ENCODE results near the gene PRLHR.

DNA sequence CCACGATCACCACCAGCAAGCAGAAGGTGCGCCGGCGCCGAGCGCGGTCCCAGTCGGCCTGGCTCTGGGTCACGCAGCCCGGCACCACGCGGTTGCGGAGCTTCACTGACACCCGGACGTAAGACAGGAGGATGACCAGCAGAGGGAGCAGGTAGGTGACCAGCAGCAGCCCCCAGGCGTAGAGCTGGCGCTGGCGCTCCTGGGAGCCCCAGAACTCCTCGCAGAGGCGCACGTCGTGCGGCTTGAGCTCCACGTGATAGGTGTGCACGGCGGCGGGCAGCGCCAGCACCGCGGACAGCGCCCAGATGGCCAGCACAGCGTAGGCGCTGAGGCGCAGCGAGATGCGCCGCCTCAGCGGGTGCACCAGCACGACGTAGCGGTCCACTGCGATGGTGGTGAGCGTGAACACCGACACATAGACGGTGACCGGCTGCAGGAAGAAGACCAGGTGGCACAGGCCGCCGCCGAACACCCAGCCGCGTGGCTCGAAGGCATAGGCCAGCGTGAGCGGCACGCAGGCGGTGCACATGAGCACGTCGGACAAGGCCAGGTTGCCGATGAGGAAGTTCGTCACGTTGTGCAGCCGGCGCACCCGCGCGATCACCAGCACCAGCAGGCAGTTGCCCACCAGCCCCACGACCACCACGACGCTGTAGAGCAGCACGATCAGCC, 920 bp downstream of the PRLHR start:
- TF ChIP-seq, protein P1, sequence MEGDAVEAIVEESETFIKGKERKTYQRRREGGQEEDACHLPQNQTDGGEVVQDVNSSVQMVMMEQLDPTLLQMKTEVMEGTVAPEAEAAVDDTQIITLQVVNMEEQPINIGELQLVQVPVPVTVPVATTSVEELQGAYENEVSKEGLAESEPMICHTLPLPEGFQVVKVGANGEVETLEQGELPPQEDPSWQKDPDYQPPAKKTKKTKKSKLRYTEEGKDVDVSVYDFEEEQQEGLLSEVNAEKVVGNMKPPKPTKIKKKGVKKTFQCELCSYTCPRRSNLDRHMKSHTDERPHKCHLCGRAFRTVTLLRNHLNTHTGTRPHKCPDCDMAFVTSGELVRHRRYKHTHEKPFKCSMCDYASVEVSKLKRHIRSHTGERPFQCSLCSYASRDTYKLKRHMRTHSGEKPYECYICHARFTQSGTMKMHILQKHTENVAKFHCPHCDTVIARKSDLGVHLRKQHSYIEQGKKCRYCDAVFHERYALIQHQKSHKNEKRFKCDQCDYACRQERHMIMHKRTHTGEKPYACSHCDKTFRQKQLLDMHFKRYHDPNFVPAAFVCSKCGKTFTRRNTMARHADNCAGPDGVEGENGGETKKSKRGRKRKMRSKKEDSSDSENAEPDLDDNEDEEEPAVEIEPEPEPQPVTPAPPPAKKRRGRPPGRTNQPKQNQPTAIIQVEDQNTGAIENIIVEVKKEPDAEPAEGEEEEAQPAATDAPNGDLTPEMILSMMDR (IDR thresholded peaks at IDR 0.05 in 2 of 3, conservative IDR thresholded peaks at IDR 0.05 in 1 of 3; ENCODE audit: control insufficient read depth in 2 of 3, extremely low read depth in 1 of 3, insufficient read depth in 1 of 3, low read depth in 3 of 3, low read length in 3 of 3) = peak; percentile 4 to 23 (median 21); a peak in 3 of 6 replicates
- TF ChIP-seq POLR2AphosphoS5 (IDR thresholded peaks at IDR 0.05; ENCODE audit: low read length) = no peak
- no peak for TF ChIP-seq TCF7 (IDR thresholded peaks at IDR 0.05; ENCODE audit: borderline replicate concordance)
- no peak for TF ChIP-seq SREBF2 (IDR thresholded peaks at IDR 0.05; ENCODE audit: low read length)
- TF ChIP-seq, protein P2, sequence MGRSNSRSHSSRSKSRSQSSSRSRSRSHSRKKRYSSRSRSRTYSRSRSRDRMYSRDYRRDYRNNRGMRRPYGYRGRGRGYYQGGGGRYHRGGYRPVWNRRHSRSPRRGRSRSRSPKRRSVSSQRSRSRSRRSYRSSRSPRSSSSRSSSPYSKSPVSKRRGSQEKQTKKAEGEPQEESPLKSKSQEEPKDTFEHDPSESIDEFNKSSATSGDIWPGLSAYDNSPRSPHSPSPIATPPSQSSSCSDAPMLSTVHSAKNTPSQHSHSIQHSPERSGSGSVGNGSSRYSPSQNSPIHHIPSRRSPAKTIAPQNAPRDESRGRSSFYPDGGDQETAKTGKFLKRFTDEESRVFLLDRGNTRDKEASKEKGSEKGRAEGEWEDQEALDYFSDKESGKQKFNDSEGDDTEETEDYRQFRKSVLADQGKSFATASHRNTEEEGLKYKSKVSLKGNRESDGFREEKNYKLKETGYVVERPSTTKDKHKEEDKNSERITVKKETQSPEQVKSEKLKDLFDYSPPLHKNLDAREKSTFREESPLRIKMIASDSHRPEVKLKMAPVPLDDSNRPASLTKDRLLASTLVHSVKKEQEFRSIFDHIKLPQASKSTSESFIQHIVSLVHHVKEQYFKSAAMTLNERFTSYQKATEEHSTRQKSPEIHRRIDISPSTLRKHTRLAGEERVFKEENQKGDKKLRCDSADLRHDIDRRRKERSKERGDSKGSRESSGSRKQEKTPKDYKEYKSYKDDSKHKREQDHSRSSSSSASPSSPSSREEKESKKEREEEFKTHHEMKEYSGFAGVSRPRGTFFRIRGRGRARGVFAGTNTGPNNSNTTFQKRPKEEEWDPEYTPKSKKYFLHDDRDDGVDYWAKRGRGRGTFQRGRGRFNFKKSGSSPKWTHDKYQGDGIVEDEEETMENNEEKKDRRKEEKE (IDR thresholded peaks at IDR 0.05) = no peak
- TF ChIP-seq POLR2A (IDR thresholded peaks at IDR 0.05; ENCODE audit: low read depth, low read length) = no peak
